SH-SY5Y (cell line): ENCODE data around the gene LMBR1.

Source experiments
- GATA2 ChIP-seq: IDR thresholded peaks from 2 replicates; pipeline ENCODE4 v1.6.1; 2011; ENCODE audit warnings: mild to moderate bottlenecking, low read depth, low read length
- GATA3 ChIP-seq: IDR thresholded peaks from 2 replicates; pipeline ENCODE4 v1.6.1; 2011; ENCODE audit warnings: low read depth, mild to moderate bottlenecking, low read length, moderate library complexity

DNA sequence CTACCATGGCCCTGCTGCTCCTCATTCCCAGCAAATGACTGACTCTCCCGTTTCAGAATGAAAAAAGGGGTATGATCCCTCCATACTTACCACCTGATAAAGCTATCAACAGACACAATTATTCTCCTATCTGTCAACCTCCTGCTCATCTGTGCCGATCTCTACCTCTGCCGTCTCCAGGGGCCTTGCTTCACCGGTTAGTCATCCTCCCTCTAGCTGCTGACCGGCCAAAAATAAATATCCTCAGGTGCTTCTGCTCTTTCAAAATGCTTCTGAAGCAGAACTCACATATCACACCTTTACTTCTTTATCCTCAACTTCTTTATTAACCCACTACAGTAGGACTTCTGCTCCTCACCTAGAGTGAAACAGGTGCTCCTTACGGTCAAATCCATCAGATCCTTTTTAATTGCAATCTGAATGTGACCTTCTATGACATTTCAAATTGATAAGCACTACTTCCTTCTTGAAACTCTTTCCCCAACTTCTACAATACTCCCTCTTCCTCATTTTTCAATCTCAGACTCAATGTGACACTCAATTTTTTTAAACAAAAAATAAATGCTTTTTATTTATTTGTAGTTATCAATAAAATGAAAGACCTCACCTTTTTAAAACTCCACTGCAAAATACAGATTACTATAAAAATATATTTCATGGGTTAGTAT, 63.2 kb downstream of the LMBR1 start:
- TF ChIP-seq GATA2 (no peak), GATA3 (no peak)
